A549 treated with RU486 at 1 μM for 4 hours (cell line): ENCODE measurements around the gene ZKSCAN7. TPM values are rescaled to one million over a fixed set of nuclear protein-coding genes. Genes with fewer than 3 reads are reported as not detected.

Source experiments
- total RNA-seq: library from RNA; stranded (reverse); fragments of 200-300 nt; extraction: Qiagen RNA extraction; gene quantifications from 5 replicates; pipeline ENCODE4 v1.2.3, GENCODE V29; 2022; ENCODE audit warnings: low read depth

Gene ZKSCAN7
- total RNA-seq: not detected in 5 replicates

DNA sequence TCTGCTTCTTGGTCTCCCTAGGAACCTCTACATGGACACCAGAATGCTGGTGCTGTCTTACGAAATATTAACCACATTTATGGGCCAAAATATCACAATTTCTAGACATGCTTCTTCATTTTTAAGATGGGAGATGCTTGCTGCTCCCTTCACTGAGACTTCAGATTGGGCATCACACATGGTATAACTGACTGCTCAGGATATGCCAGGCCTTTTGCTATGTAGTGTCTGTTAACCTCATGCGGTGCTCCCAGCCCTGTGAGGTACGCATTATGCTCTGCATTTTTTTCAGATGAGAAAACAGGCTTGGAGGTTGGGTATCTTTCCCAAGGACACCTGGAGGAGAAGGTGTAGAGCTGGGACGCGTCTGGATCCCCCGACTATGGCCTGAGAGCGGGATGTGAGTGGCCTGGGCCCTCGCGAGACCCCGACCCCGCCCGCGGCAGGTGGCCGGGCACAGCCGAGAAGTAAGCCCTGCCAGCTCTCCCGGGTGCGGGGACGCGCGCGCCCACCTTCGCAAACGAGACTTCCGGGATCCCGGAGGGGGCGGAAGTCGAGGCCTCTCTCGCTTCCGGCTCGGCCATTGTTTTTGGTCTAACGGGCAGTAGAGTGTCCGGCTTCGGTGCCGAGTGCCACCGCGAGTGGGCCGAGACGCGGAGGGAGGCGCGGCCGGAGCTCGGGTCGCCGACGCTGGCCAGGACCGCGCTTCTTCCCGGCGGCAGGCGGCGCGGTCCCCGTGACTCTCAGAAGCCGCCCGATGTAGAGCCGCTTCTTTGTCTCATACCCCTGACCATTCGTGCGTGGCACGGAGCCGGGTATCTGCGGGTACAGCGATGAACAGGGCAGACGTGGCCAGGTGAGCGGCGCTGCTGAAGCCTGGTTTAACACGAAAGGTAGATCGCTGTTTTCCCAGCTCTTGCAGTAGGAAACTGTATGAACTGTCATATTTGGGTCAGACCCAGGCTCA, at the start of gene ZKSCAN7:
ZKSCAN7 (plus strand) TSS at position 568 of the 967 bp plus-strand sequence. CDS start 1,855 bp downstream, outside the sequence.

DNA sequence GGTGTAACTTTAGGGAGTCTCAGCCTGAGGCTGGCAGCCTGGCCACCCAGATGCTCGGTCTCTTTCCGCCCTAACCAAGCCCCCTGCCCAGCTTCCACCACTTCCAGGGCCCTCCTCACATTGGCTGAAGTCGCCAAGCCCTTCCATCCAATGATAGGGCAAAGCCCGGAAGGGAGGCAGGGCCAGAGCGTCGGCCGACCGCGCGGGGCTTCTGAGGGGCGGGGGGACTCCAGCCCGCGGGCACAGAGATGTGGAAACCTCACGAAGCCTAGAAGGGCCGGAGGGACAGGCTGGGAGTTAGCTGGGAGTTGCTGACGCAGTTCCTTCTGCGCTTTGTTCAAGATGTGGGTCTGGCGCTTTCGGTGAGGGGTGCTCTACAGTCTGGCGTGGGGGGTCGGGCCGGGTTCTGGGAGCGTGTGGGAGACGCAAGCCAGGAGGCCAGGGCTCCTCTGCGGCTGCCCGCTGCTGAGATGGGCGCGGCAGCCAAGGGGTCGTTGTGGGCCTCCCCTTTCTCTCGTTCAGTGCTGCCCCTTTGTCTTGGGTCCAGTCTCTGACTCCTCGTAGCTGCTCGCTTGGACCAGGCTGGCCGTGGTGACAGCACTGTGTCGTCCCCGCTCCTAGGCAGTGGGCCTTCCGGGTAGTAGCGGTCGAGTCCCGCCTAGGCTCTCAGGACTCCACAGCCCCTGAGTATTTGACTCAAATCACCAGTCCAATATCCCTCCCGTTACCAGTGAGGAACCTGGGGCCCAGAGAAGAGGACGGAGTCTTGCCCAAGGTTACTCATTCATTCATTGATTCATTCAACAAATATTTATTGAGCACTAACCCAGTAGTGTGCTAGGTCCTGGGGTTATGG, 29.9 kb downstream of the ZKSCAN7 start, which contains the start of gene ZNF660:
ZNF660 (plus strand) TSS at position 319 of the 856 bp plus-strand sequence. CDS start 9,230 bp downstream, outside the sequence.

Other genes starting within 250 kb of the ZKSCAN7 start
- gene TCAIM, start 216.4 kb upstream of the ZKSCAN7 start, total RNA-seq: 5.6 to 8.8 TPM (median 7.8 TPM) in 5 replicates
- 1.8 to 2.7 TPM (median 2.4 TPM) in 5 replicates for gene ZNF445, start 77.5 kb upstream of the ZKSCAN7 start, total RNA-seq
- gene ZNF660, start 29.8 kb downstream of the ZKSCAN7 start, total RNA-seq: not detected in 5 replicates
- gene ZNF197, start 69.8 kb downstream of the ZKSCAN7 start, total RNA-seq: 0.90 to 2.1 TPM (median 1.9 TPM) in 5 replicates
- 4.7 to 7.3 TPM (median 5.4 TPM) in 5 replicates for gene ZNF35, start 93.5 kb downstream of the ZKSCAN7 start, total RNA-seq
- gene ZNF502, start 157.5 kb downstream of the ZKSCAN7 start, total RNA-seq: 1.3 to 2.2 TPM (median 1.4 TPM) in 5 replicates
- not detected in 5 replicates for gene ZNF501, start 174.4 kb downstream of the ZKSCAN7 start, total RNA-seq
- gene KIAA1143, start 206.4 kb downstream of the ZKSCAN7 start, total RNA-seq: 12.9 to 19.6 TPM (median 14.7 TPM) in 5 replicates
- 8.0 to 12.3 TPM (median 9.3 TPM) in 5 replicates for gene KIF15, start 206.6 kb downstream of the ZKSCAN7 start, total RNA-seq